ENCODE measurements around the gene SLFN13. TPM values are rescaled to one million over a fixed set of nuclear protein-coding genes. Genes with fewer than 3 reads are reported as not detected.
"Not testable (repeated sequence)": the region's sequence is repeated elsewhere in the genome, so short reads cannot be mapped to it uniquely, and the experiment has no call there.

SLFN13 gene
- total RNA-seq, 1 experiment from 2014 or later: 38.5 TPM

DNA sequence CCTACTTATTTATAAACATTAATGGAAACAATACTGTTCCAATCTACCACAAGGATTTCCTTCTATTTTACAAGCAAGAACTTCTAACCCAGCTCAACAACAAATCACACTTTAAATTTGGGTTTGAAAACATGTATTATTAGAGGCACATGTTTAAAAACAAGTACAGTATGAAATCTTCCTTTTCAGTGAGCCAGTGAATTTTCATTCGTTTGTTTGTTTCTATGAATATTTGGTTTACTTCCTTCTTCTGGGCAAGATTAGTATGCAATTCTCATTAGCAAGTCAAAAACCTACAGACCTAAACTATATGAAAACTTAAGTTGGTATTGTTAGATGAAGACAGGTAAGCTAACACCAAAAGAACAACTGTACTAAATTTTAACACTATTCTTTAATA lies 42.0 kb downstream of the SLFN13 start:
- DNase-seq: no peak
- H4K20me1 ChIP-seq (ENCODE audit: insufficient read depth): no peaks in the 10 kb centered on the region
- no peak overlapping the region for H3K4me2 ChIP-seq
- TF ChIP-seq, protein P1, sequence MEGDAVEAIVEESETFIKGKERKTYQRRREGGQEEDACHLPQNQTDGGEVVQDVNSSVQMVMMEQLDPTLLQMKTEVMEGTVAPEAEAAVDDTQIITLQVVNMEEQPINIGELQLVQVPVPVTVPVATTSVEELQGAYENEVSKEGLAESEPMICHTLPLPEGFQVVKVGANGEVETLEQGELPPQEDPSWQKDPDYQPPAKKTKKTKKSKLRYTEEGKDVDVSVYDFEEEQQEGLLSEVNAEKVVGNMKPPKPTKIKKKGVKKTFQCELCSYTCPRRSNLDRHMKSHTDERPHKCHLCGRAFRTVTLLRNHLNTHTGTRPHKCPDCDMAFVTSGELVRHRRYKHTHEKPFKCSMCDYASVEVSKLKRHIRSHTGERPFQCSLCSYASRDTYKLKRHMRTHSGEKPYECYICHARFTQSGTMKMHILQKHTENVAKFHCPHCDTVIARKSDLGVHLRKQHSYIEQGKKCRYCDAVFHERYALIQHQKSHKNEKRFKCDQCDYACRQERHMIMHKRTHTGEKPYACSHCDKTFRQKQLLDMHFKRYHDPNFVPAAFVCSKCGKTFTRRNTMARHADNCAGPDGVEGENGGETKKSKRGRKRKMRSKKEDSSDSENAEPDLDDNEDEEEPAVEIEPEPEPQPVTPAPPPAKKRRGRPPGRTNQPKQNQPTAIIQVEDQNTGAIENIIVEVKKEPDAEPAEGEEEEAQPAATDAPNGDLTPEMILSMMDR (conservative IDR thresholded peaks at IDR 0.05): no peak
- no peak for TF ChIP-seq EZH2 (IDR thresholded peaks at IDR 0.05; ENCODE audit: low read depth)
- BruUV-seq (replicated peaks): no TSS peak
- no peaks in the 10 kb centered on the region for H3K27me3 ChIP-seq (ENCODE audit: insufficient read depth, low read depth)
- no peaks in the 10 kb centered on the region for H3F3A ChIP-seq (ENCODE audit: insufficient read depth, low read depth)
- no peaks in the 10 kb centered on the region for H3K9me3 ChIP-seq (ENCODE audit: insufficient read depth, low read depth)
- no peak overlapping the region for H2AFZ ChIP-seq
- ChIA-PET CTCF (no interaction called here), POLR2A (ENCODE audit: unreplicated experiment) (no interaction called here)
- H3K79me2 ChIP-seq (ENCODE audit: low read depth): no peaks in the 10 kb centered on the region
- H3K27ac ChIP-seq: no peak overlapping the region
- intact Hi-C loops (cut with micrococcal nuclease; ENCODE audit: unreplicated experiment): no loop called here
- no peak overlapping the region for H3K4me3 ChIP-seq
- no peaks in the 10 kb centered on the region for H3K36me3 ChIP-seq (ENCODE audit: low read depth)
- no peaks in the 10 kb centered on the region for H3K9me2 ChIP-seq (ENCODE audit: insufficient read depth)
- H3K4me1 ChIP-seq (replicated peaks; ENCODE audit: insufficient read depth): 0 out of 2 replicates have a peak, but pooled peaks cover 5% of the 10 kb centered on the region

- no peak overlapping the region for H3K4me2 ChIP-seq
- H4K20me1 ChIP-seq (ENCODE audit: insufficient read depth): no peaks in the 10 kb centered on the region
- no peak for TF ChIP-seq EZH2 (IDR thresholded peaks at IDR 0.05; ENCODE audit: low read depth)
- H3K27me3 ChIP-seq (ENCODE audit: insufficient read depth, low read depth): no peaks in the 10 kb centered on the region
- no peak overlapping the region for H2AFZ ChIP-seq
- no peaks in the 10 kb centered on the region for H3F3A ChIP-seq (ENCODE audit: insufficient read depth, low read depth)
- H3K79me2 ChIP-seq (ENCODE audit: low read depth): no peaks in the 10 kb centered on the region
- no peak overlapping the region for H3K27ac ChIP-seq
- no peaks in the 10 kb centered on the region for H3K36me3 ChIP-seq (ENCODE audit: low read depth)
- intact Hi-C loops (cut with micrococcal nuclease; ENCODE audit: unreplicated experiment): no loop called here
- peak in 1 of 2 experiments; percentile 69 for DNase-seq
- no TSS peak for BruUV-seq (replicated peaks)
- H3K4me3 ChIP-seq: no peak overlapping the region
- ChIA-PET POLR2A (ENCODE audit: unreplicated experiment) (no interaction called here), CTCF (no interaction called here)
- H3K9me2 ChIP-seq (ENCODE audit: insufficient read depth): no peaks in the 10 kb centered on the region
- H3K4me1 ChIP-seq (replicated peaks; ENCODE audit: insufficient read depth): 0 out of 2 replicates have a peak, but pooled peaks cover 5% of the 10 kb centered on the region
- no peaks in the 10 kb centered on the region for H3K9me3 ChIP-seq (ENCODE audit: insufficient read depth, low read depth)
These were observed 44.2 kb downstream of the SLFN13 start for GRCh38 chr17:35404360-35404759.

DNA sequence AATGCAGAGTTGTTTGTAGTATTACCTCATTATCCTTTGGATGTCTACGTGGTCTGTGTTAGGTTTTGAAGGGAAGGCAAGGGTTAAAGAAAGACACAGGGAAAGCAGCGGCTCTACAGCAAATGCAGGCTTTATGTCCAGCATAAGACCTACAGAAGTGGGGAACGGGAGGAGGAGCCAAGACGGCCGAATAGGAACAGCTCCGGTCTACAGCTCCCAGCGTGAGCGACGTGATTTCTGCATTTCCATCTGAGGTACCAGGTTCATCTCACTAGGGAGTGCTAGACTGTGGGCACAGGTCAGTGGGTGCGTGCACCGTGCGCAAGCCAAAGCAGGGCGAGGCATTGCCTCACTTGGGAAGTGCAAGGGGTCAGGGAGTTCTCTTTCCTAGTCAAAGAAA lies 54.8 kb downstream of the SLFN13 start:
- H3K79me2 ChIP-seq (ENCODE audit: low read depth); H3K4me2 ChIP-seq; H3K9me3 ChIP-seq (ENCODE audit: insufficient read depth, low read depth); H4K20me1 ChIP-seq (ENCODE audit: insufficient read depth); H2AFZ ChIP-seq; DNase-seq; CTCF ChIA-PET; H3F3A ChIP-seq (ENCODE audit: insufficient read depth, low read depth); H3K27ac ChIP-seq; H3K36me3 ChIP-seq (ENCODE audit: low read depth); H3K27me3 ChIP-seq (ENCODE audit: insufficient read depth, low read depth); H3K4me1 ChIP-seq (replicated peaks; ENCODE audit: insufficient read depth); intact Hi-C loops (cut with micrococcal nuclease; ENCODE audit: unreplicated experiment); POLR2A ChIA-PET (ENCODE audit: unreplicated experiment); H3K4me3 ChIP-seq; H3K9me2 ChIP-seq (ENCODE audit: insufficient read depth); BruUV-seq (replicated peaks): not testable (repeated sequence)

DNA sequence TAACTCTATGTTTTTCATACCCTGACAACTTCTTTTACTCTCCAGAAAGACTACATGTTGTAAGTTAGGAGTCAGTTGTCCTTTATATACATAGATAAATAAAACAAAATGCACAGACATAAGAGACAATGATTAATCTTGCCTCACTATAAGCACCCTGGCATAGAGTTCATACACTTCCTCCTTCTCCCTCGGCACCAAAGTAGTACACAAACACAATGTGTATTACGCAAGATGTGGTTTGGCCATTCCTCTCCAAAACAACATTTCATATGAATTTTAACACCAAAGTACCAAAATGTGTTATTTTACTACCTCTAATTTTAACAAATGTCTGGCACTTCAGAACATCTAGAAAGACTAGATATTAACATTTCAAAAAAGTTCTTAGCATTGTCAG lies 57.9 kb downstream of the SLFN13 start:
- DNase-seq: no peak
- no peak for TF ChIP-seq EZH2 (IDR thresholded peaks at IDR 0.05; ENCODE audit: low read depth)
- TF ChIP-seq, protein P1 (conservative IDR thresholded peaks at IDR 0.05): no peak

More for the DNA sequence above, 57.9 kb downstream of the SLFN13 start:
- no peak overlapping the region for H3K4me3 ChIP-seq
- no peaks in the 10 kb centered on the region; the same call in 1 of the 2 replicates for H4K20me1 ChIP-seq (ENCODE audit: insufficient read depth)
- intact Hi-C loops (cut with micrococcal nuclease; ENCODE audit: unreplicated experiment): no loop called here
- POLR2A ChIA-PET (ENCODE audit: unreplicated experiment): no interaction called here
- H3K9me3 ChIP-seq (ENCODE audit: insufficient read depth, low read depth): no peaks in the 10 kb centered on the region
- no peak overlapping the region for H3K4me2 ChIP-seq
- no TSS peak for BruUV-seq (replicated peaks)
- H3K4me1 ChIP-seq (replicated peaks; ENCODE audit: insufficient read depth): no peaks in the 10 kb centered on the region
- no peak overlapping the region for H2AFZ ChIP-seq
- H3K27ac ChIP-seq: no peak overlapping the region
- peaks cover 3% of the 10 kb centered on the region; the same call in 1 of the 2 replicates for H3K27me3 ChIP-seq (ENCODE audit: insufficient read depth, low read depth)
- CTCF ChIA-PET: no interaction called here
- no peaks in the 10 kb centered on the region for H3K9me2 ChIP-seq (ENCODE audit: insufficient read depth)
- no peaks in the 10 kb centered on the region for H3K79me2 ChIP-seq (ENCODE audit: low read depth)
- H3F3A ChIP-seq (ENCODE audit: insufficient read depth, low read depth): no peaks in the 10 kb centered on the region
- H3K36me3 ChIP-seq (ENCODE audit: low read depth): no peaks in the 10 kb centered on the region

Data from PC-9 (cell line).